K562 (cell line): ENCODE data around the gene ZBTB18. TPM values are rescaled to one million over a fixed set of nuclear protein-coding genes. Genes with fewer than 3 reads are reported as not detected.

Experiments
- ATAC-seq: fragments of 200-7000 bp; cut with Tn5 transposase; 3 replicates; pipeline ENCODE4 v1.9.1; 2020; ENCODE audit warnings: moderate library complexity
- BruUV-seq: library from RNA; stranded (reverse); fragments of 400-500 nt; replicated peaks from 2 replicates; lab custom pipeline; 2021; lab: Mats Ljungman, UMichigan
- CTCF ChIA-PET: fragments of 300-600 bp; formaldehyde crosslinking; extraction: SDS; loops from one replicate; lab custom pipeline; 2021; ENCODE audit warnings: low intra/inter-chr PET ratio; lab: Yijun Ruan, JAX
- POLR2A ChIA-PET: fragments of 300-600, 350-650 bp; sonication (Branson Sonifier 250); formaldehyde crosslinking; extraction: SDS; loops from one replicate; lab custom pipeline; 2021; ENCODE audit warnings: antibody characterized with exemption, inconsistent platforms; lab: Yijun Ruan, JAX
- DNase-seq, 4 experiments: peaks; one replicate each; pipeline versions ENCODE4 v3.0.0 to v3.0.0-alpha.2; 2011 to 2018; ENCODE audit warnings: low spot score in 3 of 4, mixed read lengths in 3 of 4; ENCODE audit errors: extremely low read depth in 1 of 4
- FAIRE-seq: peaks from 2 replicates; lab custom pipeline; 2011; peaks lifted over from hg19 to GRCh38; lab: Jason Lieb, UNC
- H2AFZ ChIP-seq: 2 replicates; pipeline ENCODE4 v1.6.0; 2011; ENCODE audit warnings: low read depth, low read length, control low read depth, inconsistent platforms
- H3K27ac ChIP-seq: fragments of 200-600 bp; 3 replicates; pipeline ENCODE4 v1.8.0; 2011; ENCODE audit warnings: low read depth, mild to moderate bottlenecking, control low read depth, inconsistent platforms, low read length, moderate library complexity, mixed read lengths; ENCODE audit errors: extremely low read depth
- H3K27me3 ChIP-seq, 2 experiments: fragments of 300-600 bp in 1 of 2; 2 replicates in 1 of 2; 3 replicates in 1 of 2; pipeline versions ENCODE4 v1.6.0 to v1.8.0; 2011; ENCODE audit warnings: inconsistent platforms in 2 of 2, low read length in 2 of 2, mild to moderate bottlenecking in 1 of 2, mixed read lengths in 1 of 2, moderate library complexity in 1 of 2; ENCODE audit not compliant: control insufficient read depth in 2 of 2, insufficient read depth in 2 of 2
- H3K36me3 ChIP-seq: fragments of 300-600 bp; 3 replicates; pipeline ENCODE4 v1.8.0; 2011; ENCODE audit warnings: mild to moderate bottlenecking, low read length, inconsistent platforms; ENCODE audit not compliant: control insufficient read depth, insufficient read depth
- H3K4me1 ChIP-seq, 2 experiments: fragments of 200-600 bp in 1 of 2; replicated peaks in 1 of 2; 2 replicates in 1 of 2; 3 replicates in 1 of 2; pipeline versions ENCODE4 v1.5.1 to v1.8.0; 2011; ENCODE audit warnings: inconsistent platforms in 2 of 2, low read length in 2 of 2, mild to moderate bottlenecking in 1 of 2, mixed read lengths in 1 of 2, moderate library complexity in 1 of 2; ENCODE audit not compliant: control insufficient read depth in 2 of 2, insufficient read depth in 2 of 2
- H3K4me2 ChIP-seq: 2 replicates; pipeline ENCODE4 v1.6.1; 2011; ENCODE audit warnings: low read length, control low read depth, inconsistent platforms, mixed read lengths; ENCODE audit not compliant: insufficient read depth
- H3K4me3 ChIP-seq: fragments of 200-600 bp; sonication (generic), shearing (Covaris generic); 2 replicates; pipeline ENCODE4 v1.5.1; 2016; ENCODE audit warnings: control low read depth, inconsistent platforms
- H3K79me2 ChIP-seq: fragments of 200-600 bp; 3 replicates; pipeline ENCODE4 v1.8.0; 2011; ENCODE audit warnings: low read length, inconsistent platforms; ENCODE audit not compliant: control insufficient read depth, insufficient read depth
- H3K9ac ChIP-seq, 2 experiments: 2 replicates each; pipeline versions ENCODE4 v1.6.0 to v1.6.1; 2011; ENCODE audit warnings: low read depth in 2 of 2, low read length in 2 of 2, control low read depth in 1 of 2, inconsistent platforms in 1 of 2, mild to moderate bottlenecking in 1 of 2, mixed read lengths in 1 of 2; ENCODE audit not compliant: insufficient read depth in 1 of 2
- H3K9me1 ChIP-seq: one replicate; pipeline ENCODE4 v1.6.0; 2011; ENCODE audit warnings: inconsistent platforms, mild to moderate bottlenecking, low read length, moderate library complexity; ENCODE audit not compliant: control insufficient read depth, insufficient read depth
- H3K9me3 ChIP-seq: replicated peaks from 2 replicates; pipeline ENCODE4 v1.5.1; 2011; ENCODE audit warnings: low read depth, low read length, inconsistent platforms; ENCODE audit not compliant: control insufficient read depth, insufficient read depth
- H4K20me1 ChIP-seq: replicated peaks from 2 replicates; pipeline ENCODE4 v1.6.1; 2011; ENCODE audit warnings: low read length, inconsistent platforms, mixed read lengths; ENCODE audit not compliant: control insufficient read depth, insufficient read depth
- CBFA2T3 ChIP-seq: fragments of 450-650 bp; IDR thresholded peaks from 2 replicates; pipeline ENCODE4 v1.6.1; 2017
- CHAMP1 ChIP-seq: fragments of 450-650 bp; IDR thresholded peaks from 2 replicates; pipeline ENCODE4 v1.6.1; 2016; ENCODE audit warnings: mild to moderate bottlenecking
- TAF7 ChIP-seq: fragments of 450-650 bp; IDR thresholded peaks from 2 replicates; pipeline ENCODE4 v1.6.1; 2016; ENCODE audit warnings: missing genetic modification characterization, missing compliant biosample characterization
- TAF9B ChIP-seq: fragments of 450-650 bp; IDR thresholded peaks from 2 replicates; pipeline ENCODE4 v1.6.1; 2018; ENCODE audit warnings: mild to moderate bottlenecking; ENCODE audit not compliant: partially characterized antibody
- YBX1 ChIP-seq: fragments of 450-650 bp; IDR thresholded peaks from 2 replicates; pipeline ENCODE4 v1.7.1; 2016; ENCODE audit warnings: mild to moderate bottlenecking
- ZC3H8 ChIP-seq: fragments of 450-650 bp; IDR thresholded peaks from 2 replicates; pipeline ENCODE4 v1.6.1; 2017
- ZNF639 ChIP-seq, 2 experiments: fragments of 200-800 bp in 1 of 2; sonication (Bioruptor generic) in 1 of 2; sonication (generic) in 1 of 2; formaldehyde crosslinking in 1 of 2; IDR thresholded peaks in 1 of 2; conservative IDR thresholded peaks in 1 of 2; 2 replicates each; pipeline versions ENCODE4 v1.5.0 to v1.6.1; 2016 to 2020; ENCODE audit warnings: missing compliant biosample characterization in 1 of 2, missing genetic modification characterization in 1 of 2, missing genetic modification reagents in 1 of 2
- WGBS: fragments of 100-300 bp; shearing (Covaris generic); methylation state at CpG from one replicate; pipeline ENCODE4 v1.1.6; 2016; ENCODE audit warnings: low coverage, mixed read lengths; ENCODE audit not compliant: insufficient coverage; ENCODE audit errors: missing lambda C conversion rate; 5-methylcytosine and 5-hydroxymethylcytosine counted together
- in situ Hi-C: fragments of 300-500 bp; cut with MboI; formaldehyde crosslinking; loops from 4 replicates; pipeline ENCODE4 v1.15.0; 2018; ENCODE audit warnings: inconsistent platforms, mixed read lengths
- intact Hi-C: fragments of 100-400 bp; cut with micrococcal nuclease; formaldehyde crosslinking; loops from 2 replicates; pipeline ENCODE4 v1.14.2; 2022
- polyA plus RNA-seq, 8 experiments: library from polyadenylated mRNA; depleted of rRNA in 4 of 8; stranded (reverse) in 5 of 8; unstranded in 3 of 8; fragments of >200 nt; fragmentation: Nextera tagmentation in 2 of 8; fragmentation: Illumina TruSeq in 1 of 8; extraction: Ambion mirVana in 2 of 8; extraction: Trizol in 1 of 8; gene quantifications; 2 replicates each; pipeline versions ENCODE4 v1.2.1 to v1.2.3, GENCODE V29; 2011 to 2014; ENCODE audit warnings: inconsistent platforms in 1 of 8, missing spikeins in 1 of 8
- total RNA-seq, 7 experiments: library from RNA; depleted of rRNA in 6 of 7; stranded (reverse); fragments of >200 nt in 6 of 7; fragmentation: Illumina TruSeq in 2 of 7; extraction: Trizol in 2 of 7; gene quantifications; 2 replicates each; pipeline versions ENCODE4 v1.2.1 to v1.2.3, GENCODE V29; 2011 to 2021; ENCODE audit warnings: low replicate concordance in 1 of 7
- TF ChIP-seq, protein P1 (sequence below), 2 experiments: fragments of 150-350 bp in 1 of 2; IDR thresholded peaks; 2 replicates each; pipeline ENCODE4 v1.6.1; 2012 to 2016; ENCODE audit warnings: low read depth in 2 of 2, low read length in 2 of 2, mild to moderate bottlenecking in 1 of 2, moderate library complexity in 1 of 2
- TF ChIP-seq, protein P2 (sequence below), 3 experiments: fragments of 200-800 bp in 1 of 3; fragments of 250-450 bp in 1 of 3; fragments of 450-650 bp in 1 of 3; sonication (Bioruptor Pico) in 1 of 3; sonication (Bioruptor generic) in 1 of 3; formaldehyde crosslinking in 1 of 3; IDR thresholded peaks; 2 replicates each; pipeline versions ENCODE4 v1.6.1 to v1.8.0; 2016 to 2022; ENCODE audit warnings: mild to moderate bottlenecking in 2 of 3, missing genetic modification characterization in 2 of 3, missing compliant biosample characterization in 1 of 3, moderate library complexity in 1 of 3

The ZBTB18 gene
- total and polyA plus RNA-seq, 9 of the 15 experiments (the other 6 are each of a cell fraction or from before 2014, with no cell fraction given), result 0.13 to 2.6 (median 1.6) TPM

- H3K9me3 ChIP-seq, result no peaks in the 10 kb centered on the region
- no peaks in the 10 kb centered on the region for H3K36me3 ChIP-seq
- whole genome bisulfite sequencing, result 5% methylated on average over 26 of the region's 26 CpGs
- no peak overlapping the region for H3K4me2 ChIP-seq
- H3K4me3 ChIP-seq, result no peak overlapping the region
- in situ Hi-C loops (no loop called here), intact Hi-C loops (no loop called here)
- ChIA-PET CTCF (no interaction called here), POLR2A (no interaction called here)
- ATAC-seq (peak; percentile 27; the same call in 2 of the 3 replicates), DNase-seq (no peak), FAIRE-seq (no peak)
- H2AFZ ChIP-seq, result no peak overlapping the region
- no peaks in the 10 kb centered on the region for H3K9me1 ChIP-seq
- H4K20me1 ChIP-seq, result no peaks in the 10 kb centered on the region
- no peaks in the 10 kb centered on the region for H3K79me2 ChIP-seq
- BruUV-seq, result no TSS peak
- no peak overlapping the region for H3K27ac ChIP-seq
- H3K9ac ChIP-seq, result no peak overlapping the region
- peaks cover 39 to 53% of the 10 kb centered on the region in 2 experiments for H3K27me3 ChIP-seq
- H3K4me1 ChIP-seq, result peaks cover 0 to 3% of the 10 kb centered on the region in 2 experiments; a peak in 1 of 5 replicates
- TF ChIP-seq, protein P1, sequence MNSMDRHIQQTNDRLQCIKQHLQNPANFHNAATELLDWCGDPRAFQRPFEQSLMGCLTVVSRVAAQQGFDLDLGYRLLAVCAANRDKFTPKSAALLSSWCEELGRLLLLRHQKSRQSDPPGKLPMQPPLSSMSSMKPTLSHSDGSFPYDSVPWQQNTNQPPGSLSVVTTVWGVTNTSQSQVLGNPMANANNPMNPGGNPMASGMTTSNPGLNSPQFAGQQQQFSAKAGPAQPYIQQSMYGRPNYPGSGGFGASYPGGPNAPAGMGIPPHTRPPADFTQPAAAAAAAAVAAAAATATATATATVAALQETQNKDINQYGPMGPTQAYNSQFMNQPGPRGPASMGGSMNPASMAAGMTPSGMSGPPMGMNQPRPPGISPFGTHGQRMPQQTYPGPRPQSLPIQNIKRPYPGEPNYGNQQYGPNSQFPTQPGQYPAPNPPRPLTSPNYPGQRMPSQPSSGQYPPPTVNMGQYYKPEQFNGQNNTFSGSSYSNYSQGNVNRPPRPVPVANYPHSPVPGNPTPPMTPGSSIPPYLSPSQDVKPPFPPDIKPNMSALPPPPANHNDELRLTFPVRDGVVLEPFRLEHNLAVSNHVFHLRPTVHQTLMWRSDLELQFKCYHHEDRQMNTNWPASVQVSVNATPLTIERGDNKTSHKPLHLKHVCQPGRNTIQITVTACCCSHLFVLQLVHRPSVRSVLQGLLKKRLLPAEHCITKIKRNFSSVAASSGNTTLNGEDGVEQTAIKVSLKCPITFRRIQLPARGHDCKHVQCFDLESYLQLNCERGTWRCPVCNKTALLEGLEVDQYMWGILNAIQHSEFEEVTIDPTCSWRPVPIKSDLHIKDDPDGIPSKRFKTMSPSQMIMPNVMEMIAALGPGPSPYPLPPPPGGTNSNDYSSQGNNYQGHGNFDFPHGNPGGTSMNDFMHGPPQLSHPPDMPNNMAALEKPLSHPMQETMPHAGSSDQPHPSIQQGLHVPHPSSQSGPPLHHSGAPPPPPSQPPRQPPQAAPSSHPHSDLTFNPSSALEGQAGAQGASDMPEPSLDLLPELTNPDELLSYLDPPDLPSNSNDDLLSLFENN (IDR thresholded peaks at IDR 0.05; ENCODE audit: low read depth in 2 of 2, low read length in 2 of 2), result no peak
- TF ChIP-seq, protein P2, sequence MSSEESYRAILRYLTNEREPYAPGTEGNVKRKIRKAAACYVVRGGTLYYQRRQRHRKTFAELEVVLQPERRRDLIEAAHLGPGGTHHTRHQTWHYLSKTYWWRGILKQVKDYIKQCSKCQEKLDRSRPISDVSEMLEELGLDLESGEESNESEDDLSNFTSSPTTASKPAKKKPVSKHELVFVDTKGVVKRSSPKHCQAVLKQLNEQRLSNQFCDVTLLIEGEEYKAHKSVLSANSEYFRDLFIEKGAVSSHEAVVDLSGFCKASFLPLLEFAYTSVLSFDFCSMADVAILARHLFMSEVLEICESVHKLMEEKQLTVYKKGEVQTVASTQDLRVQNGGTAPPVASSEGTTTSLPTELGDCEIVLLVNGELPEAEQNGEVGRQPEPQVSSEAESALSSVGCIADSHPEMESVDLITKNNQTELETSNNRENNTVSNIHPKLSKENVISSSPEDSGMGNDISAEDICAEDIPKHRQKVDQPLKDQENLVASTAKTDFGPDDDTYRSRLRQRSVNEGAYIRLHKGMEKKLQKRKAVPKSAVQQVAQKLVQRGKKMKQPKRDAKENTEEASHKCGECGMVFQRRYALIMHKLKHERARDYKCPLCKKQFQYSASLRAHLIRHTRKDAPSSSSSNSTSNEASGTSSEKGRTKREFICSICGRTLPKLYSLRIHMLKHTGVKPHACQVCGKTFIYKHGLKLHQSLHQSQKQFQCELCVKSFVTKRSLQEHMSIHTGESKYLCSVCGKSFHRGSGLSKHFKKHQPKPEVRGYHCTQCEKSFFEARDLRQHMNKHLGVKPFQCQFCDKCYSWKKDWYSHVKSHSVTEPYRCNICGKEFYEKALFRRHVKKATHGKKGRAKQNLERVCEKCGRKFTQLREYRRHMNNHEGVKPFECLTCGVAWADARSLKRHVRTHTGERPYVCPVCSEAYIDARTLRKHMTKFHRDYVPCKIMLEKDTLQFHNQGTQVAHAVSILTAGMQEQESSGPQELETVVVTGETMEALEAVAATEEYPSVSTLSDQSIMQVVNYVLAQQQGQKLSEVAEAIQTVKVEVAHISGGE (CRISPR knock-in tag; IDR thresholded peaks at IDR 0.05), result no peak
- TF ChIP-seq CBFA2T3 (no peak), CHAMP1 (no peak), ZC3H8 (no peak), TAF7 (no peak), YBX1 (no peak), TAF9B (no peak), ZNF639 (CRISPR knock-in tag; conservative IDR thresholded peaks at IDR 0.05 in 1 of 2, IDR thresholded peaks at IDR 0.05 in 1 of 2) (no peak)
These were observed 16.1 kb downstream of the ZBTB18 start for GRCh38 chr1:244066954-244067716.
